GM23338 (cell line): ENCODE results near the gene RSBN1L. TPM values are rescaled to one million over a fixed set of nuclear protein-coding genes. Genes with fewer than 3 reads are reported as not detected.

Experiments used
- ATAC-seq: fragments of 200-7000 bp; cut with Tn5 transposase; 3 replicates; pipeline ENCODE4 v1.9.1; 2020
- DNase-seq: peaks from one replicate; pipeline ENCODE4 v3.0.0-alpha.2; 2015; ENCODE audit warnings: low spot score
- H2AFZ ChIP-seq: fragments of 200-600 bp; sonication (generic); 2 replicates; pipeline ENCODE4 v1.8.0; 2016; ENCODE audit warnings: antibody characterized with exemption, mild to moderate bottlenecking, moderate library complexity
- H3F3A ChIP-seq: fragments of 200-600 bp; sonication (generic); replicated peaks from 2 replicates; pipeline ENCODE4 v1.8.0; 2017; ENCODE audit warnings: antibody characterized with exemption, mixed run types, low read depth
- H3K27ac ChIP-seq: fragments of 200-600 bp; sonication (generic); 2 replicates; pipeline ENCODE4 v1.6.1; 2016; ENCODE audit warnings: low read depth
- H3K27me3 ChIP-seq: fragments of 200-600 bp; sonication (generic); 2 replicates; pipeline ENCODE4 v1.8.0; 2016; ENCODE audit warnings: mild to moderate bottlenecking, mixed run types, moderate library complexity; ENCODE audit not compliant: insufficient read depth
- H3K36me3 ChIP-seq: fragments of 200-600 bp; sonication (generic); 2 replicates; pipeline ENCODE4 v1.8.0; 2016; ENCODE audit warnings: mild to moderate bottlenecking; ENCODE audit not compliant: insufficient read depth
- H3K4me1 ChIP-seq: fragments of 200-600 bp; sonication (generic); 2 replicates; pipeline ENCODE4 v1.8.0; 2016; ENCODE audit warnings: mild to moderate bottlenecking, moderate library complexity; ENCODE audit not compliant: insufficient read depth
- H3K4me2 ChIP-seq: fragments of 200-600 bp; sonication (generic); 2 replicates; pipeline ENCODE4 v1.7.1; 2017; ENCODE audit warnings: mixed run types
- H3K4me3 ChIP-seq: fragments of 200-600 bp; sonication (generic); 2 replicates; pipeline ENCODE4 v1.6.1; 2016; ENCODE audit warnings: mixed run types
- H3K79me2 ChIP-seq: fragments of 200-600 bp; sonication (generic); replicated peaks from 2 replicates; pipeline ENCODE4 v1.8.0; 2017; ENCODE audit warnings: mild to moderate bottlenecking; ENCODE audit not compliant: insufficient read depth
- H3K9me2 ChIP-seq: fragments of 200-600 bp; sonication (generic); 2 replicates; pipeline ENCODE4 v1.8.0; 2017; ENCODE audit not compliant: insufficient read depth
- H4K20me1 ChIP-seq: fragments of 200-600 bp; sonication (generic); replicated peaks from 2 replicates; pipeline ENCODE4 v1.8.0; 2017; ENCODE audit warnings: mild to moderate bottlenecking; ENCODE audit not compliant: insufficient read depth
- H3K27ac Mint-ChIP-seq: 2 replicates; pipeline ENCODE4 v1.8.0; 2020; ENCODE audit warnings: inconsistent platforms, mild to moderate bottlenecking, moderate library complexity, mixed read lengths
- H3K27me3 Mint-ChIP-seq: 3 replicates; pipeline ENCODE4 v1.8.0; 2022; ENCODE audit warnings: low read depth, mild to moderate bottlenecking, moderate library complexity, mixed read lengths, inconsistent platforms; ENCODE audit not compliant: insufficient read depth, poor library complexity
- H3K36me3 Mint-ChIP-seq: 3 replicates; pipeline ENCODE4 v1.8.0; 2021; ENCODE audit warnings: low read depth, mild to moderate bottlenecking, inconsistent platforms, moderate library complexity, mixed read lengths
- H3K4me1 Mint-ChIP-seq: 3 replicates; pipeline ENCODE4 v1.8.0; 2020; ENCODE audit warnings: mild to moderate bottlenecking, inconsistent platforms, mixed read lengths
- H3K4me3 Mint-ChIP-seq: 3 replicates; pipeline ENCODE4 v1.8.0; 2021; ENCODE audit warnings: moderate library complexity, mild to moderate bottlenecking, inconsistent platforms, mixed read lengths
- H3K9me3 Mint-ChIP-seq: 3 replicates; pipeline ENCODE4 v1.8.0; 2020; ENCODE audit warnings: moderate library complexity, mild to moderate bottlenecking, inconsistent platforms, mixed read lengths
- EZH2 ChIP-seq: fragments of 200-600 bp; sonication (generic); IDR thresholded peaks from one replicate; pipeline ENCODE4 v1.8.0; 2017; ENCODE audit warnings: antibody characterized with exemption, mild to moderate bottlenecking, low read depth; ENCODE audit not compliant: unreplicated experiment
- EZH2phosphoT487 ChIP-seq: fragments of 200-600 bp; sonication (generic); IDR thresholded peaks from one replicate; pipeline ENCODE4 v1.8.1; 2018; ENCODE audit warnings: antibody characterized with exemption; ENCODE audit not compliant: unreplicated experiment
- JUNB ChIP-seq: IDR thresholded peaks from one replicate; pipeline ENCODE4 v1.6.1; 2016; ENCODE audit warnings: antibody characterized with exemption; ENCODE audit not compliant: unreplicated experiment
- NANOG ChIP-seq: IDR thresholded peaks from 2 replicates; pipeline ENCODE4 v1.6.1; 2016; ENCODE audit warnings: antibody characterized with exemption, borderline replicate concordance
- POLR2AphosphoS5 ChIP-seq: IDR thresholded peaks from 2 replicates; pipeline ENCODE4 v1.6.1; 2016; ENCODE audit warnings: antibody characterized with exemption, low read depth
- STAT1 ChIP-seq: IDR thresholded peaks from one replicate; pipeline ENCODE4 v1.6.1; 2016; ENCODE audit warnings: antibody characterized with exemption; ENCODE audit not compliant: unreplicated experiment
- ZNF331 ChIP-seq: fragments of 250-450 bp; sonication (Bioruptor Pico); IDR thresholded peaks from 2 replicates; pipeline ENCODE4 v1.5.0; 2020; ENCODE audit warnings: low read depth, mild to moderate bottlenecking, moderate library complexity
- polyA plus RNA-seq: library from polyadenylated mRNA; unstranded; fragments of >200 nt; fragmentation: Nextera tagmentation; extraction: Ambion mirVana; gene quantifications from 2 replicates; pipeline ENCODE4 v1.2.1, GENCODE V29; 2016
- total RNA-seq: library from RNA; depleted of rRNA; stranded (reverse); fragments of >200 nt; shearing (Covaris generic); gene quantifications from 2 replicates; pipeline ENCODE4 v1.2.3, GENCODE V29; 2014
- TF ChIP-seq, protein P1 (sequence below): IDR thresholded peaks from one replicate; pipeline ENCODE4 v1.6.1; 2018; ENCODE audit warnings: antibody characterized with exemption; ENCODE audit not compliant: unreplicated experiment
- TF ChIP-seq, protein P2 (sequence below), 2 experiments: fragments of 200-600 bp in 1 of 2; sonication (generic) in 1 of 2; conservative IDR thresholded peaks; 2 replicates each; pipeline versions ENCODE4 v1.5.1 to v1.6.1; 2016 to 2017; ENCODE audit warnings: antibody characterized with exemption in 2 of 2, low read depth in 2 of 2, mild to moderate bottlenecking in 2 of 2, moderate library complexity in 1 of 2

RSBN1L gene
- total and polyA plus RNA-seq, 2 experiments from 2014 or later = 9.7 to 19.7 TPM

DNA sequence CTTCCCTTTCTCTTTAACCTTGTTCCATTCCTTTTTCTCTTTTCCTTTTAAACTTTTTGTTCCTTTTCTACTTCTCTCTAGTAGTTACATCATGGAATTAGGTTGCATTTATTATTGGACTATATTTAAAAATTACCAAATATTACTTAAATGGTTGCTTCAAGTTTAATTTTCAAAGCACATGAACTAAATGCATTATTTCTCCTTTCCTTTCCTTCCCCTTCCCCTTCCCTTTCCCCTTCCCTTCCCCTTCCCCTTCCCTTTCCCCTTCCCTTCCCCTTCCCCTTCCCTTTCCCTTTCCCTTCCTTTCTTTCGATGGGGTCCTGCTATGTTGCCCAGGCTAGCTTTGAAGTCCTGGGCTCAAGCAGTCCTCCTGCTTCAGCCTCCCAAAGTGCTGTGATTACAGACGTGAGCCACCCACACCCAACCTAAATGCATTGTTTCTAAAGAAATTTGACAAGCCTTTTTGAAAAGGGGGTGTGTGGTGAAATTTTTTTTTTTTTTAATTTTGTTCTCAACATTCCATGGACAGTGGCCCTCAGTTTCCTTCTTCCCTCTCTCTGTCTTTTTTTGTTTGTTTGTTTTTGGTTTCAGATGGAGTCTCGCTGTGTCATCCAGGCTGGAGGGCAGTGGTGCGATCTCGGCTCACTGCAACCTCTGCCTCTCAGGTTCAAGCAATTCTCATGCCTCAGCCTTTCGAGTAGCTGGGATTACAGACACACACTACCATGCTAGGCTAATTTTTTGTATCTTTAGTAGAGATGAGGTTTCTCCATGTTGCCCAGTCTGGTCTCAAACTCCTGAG lies 70.7 kb downstream of the RSBN1L start:
- TF ChIP-seq, protein P1, sequence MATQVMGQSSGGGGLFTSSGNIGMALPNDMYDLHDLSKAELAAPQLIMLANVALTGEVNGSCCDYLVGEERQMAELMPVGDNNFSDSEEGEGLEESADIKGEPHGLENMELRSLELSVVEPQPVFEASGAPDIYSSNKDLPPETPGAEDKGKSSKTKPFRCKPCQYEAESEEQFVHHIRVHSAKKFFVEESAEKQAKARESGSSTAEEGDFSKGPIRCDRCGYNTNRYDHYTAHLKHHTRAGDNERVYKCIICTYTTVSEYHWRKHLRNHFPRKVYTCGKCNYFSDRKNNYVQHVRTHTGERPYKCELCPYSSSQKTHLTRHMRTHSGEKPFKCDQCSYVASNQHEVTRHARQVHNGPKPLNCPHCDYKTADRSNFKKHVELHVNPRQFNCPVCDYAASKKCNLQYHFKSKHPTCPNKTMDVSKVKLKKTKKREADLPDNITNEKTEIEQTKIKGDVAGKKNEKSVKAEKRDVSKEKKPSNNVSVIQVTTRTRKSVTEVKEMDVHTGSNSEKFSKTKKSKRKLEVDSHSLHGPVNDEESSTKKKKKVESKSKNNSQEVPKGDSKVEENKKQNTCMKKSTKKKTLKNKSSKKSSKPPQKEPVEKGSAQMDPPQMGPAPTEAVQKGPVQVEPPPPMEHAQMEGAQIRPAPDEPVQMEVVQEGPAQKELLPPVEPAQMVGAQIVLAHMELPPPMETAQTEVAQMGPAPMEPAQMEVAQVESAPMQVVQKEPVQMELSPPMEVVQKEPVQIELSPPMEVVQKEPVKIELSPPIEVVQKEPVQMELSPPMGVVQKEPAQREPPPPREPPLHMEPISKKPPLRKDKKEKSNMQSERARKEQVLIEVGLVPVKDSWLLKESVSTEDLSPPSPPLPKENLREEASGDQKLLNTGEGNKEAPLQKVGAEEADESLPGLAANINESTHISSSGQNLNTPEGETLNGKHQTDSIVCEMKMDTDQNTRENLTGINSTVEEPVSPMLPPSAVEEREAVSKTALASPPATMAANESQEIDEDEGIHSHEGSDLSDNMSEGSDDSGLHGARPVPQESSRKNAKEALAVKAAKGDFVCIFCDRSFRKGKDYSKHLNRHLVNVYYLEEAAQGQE = no peak
- no peak for TF ChIP-seq EZH2
- TF ChIP-seq NANOG = no peak
- TF ChIP-seq ZNF331 = no peak
- TF ChIP-seq POLR2AphosphoS5 = no peak
- TF ChIP-seq JUNB = no peak
- TF ChIP-seq STAT1 = no peak
- Histone ChIP-seq H3K27me3 (no peaks in the 10 kb centered on the region), H2AFZ (no peak overlapping the region), H4K20me1 (no peaks in the 10 kb centered on the region), H3K79me2 (peaks cover 28% of the 10 kb centered on the region), H3K9me2 (no peaks in the 10 kb centered on the region), H3K4me2 (no peak overlapping the region), H3K4me3 (no peak overlapping the region), H3K4me1 (peaks cover 7% of the 10 kb centered on the region; the same call in 1 of the 2 replicates), H3K27ac (peak overlapping the region; percentile 78), H3K36me3 (0 out of 2 replicates have a peak, but pooled peaks cover 4% of the 10 kb centered on the region), H3F3A (no peaks in the 10 kb centered on the region)
- Mint-ChIP-seq H3K4me3 (no peak overlapping the region), H3K27me3 (peaks cover 11% of the 10 kb centered on the region), H3K27ac (peak overlapping the region; percentile 83; the same call in 1 of the 2 replicates), H3K36me3 (peaks cover 8% of the 10 kb centered on the region), H3K4me1 (peaks cover 5% of the 10 kb centered on the region), H3K9me3 (no peaks in the 10 kb centered on the region)
- DNase-seq = no peak
- ATAC-seq = no peak

DNA sequence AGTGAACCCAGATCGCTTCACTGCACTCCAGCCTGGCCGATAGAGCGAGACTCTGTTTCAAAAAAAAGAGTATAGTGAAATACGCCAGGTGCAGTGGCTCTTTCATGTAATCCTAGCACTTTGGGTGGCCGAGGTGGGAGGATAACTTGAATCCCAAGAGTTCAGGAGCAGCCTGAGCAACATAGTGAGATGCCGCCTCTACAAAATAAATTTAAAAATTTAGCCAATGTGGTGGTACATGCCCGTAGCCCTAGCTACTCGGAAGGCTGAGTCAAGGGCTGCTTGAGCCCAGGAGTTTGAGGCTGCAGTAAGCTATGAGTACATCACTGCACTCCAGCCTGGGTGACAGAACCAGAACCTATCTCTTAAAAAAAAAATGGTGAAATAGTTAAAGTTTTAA lies 74.1 kb downstream of the RSBN1L start:
- Histone ChIP-seq H3K27me3 (no peaks in the 10 kb centered on the region), H3K9me2 (no peaks in the 10 kb centered on the region), H2AFZ (no peak overlapping the region), H3K4me3 (no peak overlapping the region), H3K36me3 (0 out of 2 replicates have a peak, but pooled peaks cover 4% of the 10 kb centered on the region), H4K20me1 (no peaks in the 10 kb centered on the region), H3K79me2 (no peaks in the 10 kb centered on the region), H3K27ac (no peak overlapping the region), H3F3A (no peaks in the 10 kb centered on the region), H3K4me2 (no peak overlapping the region), H3K4me1 (peaks cover 5% of the 10 kb centered on the region; the same call in 1 of the 2 replicates)
- ATAC-seq (no peak), DNase-seq (no peak)
- peaks cover 3% of the 10 kb centered on the region for H3K27me3 Mint-ChIP-seq
- no peaks in the 10 kb centered on the region for H3K9me3 Mint-ChIP-seq
- TF ChIP-seq EZH2 = no peak
- no peak for TF ChIP-seq ZNF331
- TF ChIP-seq, protein P1 = no peak
- TF ChIP-seq JUNB = no peak
- TF ChIP-seq, protein P2, sequence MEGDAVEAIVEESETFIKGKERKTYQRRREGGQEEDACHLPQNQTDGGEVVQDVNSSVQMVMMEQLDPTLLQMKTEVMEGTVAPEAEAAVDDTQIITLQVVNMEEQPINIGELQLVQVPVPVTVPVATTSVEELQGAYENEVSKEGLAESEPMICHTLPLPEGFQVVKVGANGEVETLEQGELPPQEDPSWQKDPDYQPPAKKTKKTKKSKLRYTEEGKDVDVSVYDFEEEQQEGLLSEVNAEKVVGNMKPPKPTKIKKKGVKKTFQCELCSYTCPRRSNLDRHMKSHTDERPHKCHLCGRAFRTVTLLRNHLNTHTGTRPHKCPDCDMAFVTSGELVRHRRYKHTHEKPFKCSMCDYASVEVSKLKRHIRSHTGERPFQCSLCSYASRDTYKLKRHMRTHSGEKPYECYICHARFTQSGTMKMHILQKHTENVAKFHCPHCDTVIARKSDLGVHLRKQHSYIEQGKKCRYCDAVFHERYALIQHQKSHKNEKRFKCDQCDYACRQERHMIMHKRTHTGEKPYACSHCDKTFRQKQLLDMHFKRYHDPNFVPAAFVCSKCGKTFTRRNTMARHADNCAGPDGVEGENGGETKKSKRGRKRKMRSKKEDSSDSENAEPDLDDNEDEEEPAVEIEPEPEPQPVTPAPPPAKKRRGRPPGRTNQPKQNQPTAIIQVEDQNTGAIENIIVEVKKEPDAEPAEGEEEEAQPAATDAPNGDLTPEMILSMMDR (conservative IDR thresholded peaks at IDR 0.05; ENCODE audit: low read depth in 2 of 2) = no peak
- TF ChIP-seq EZH2phosphoT487 = no peak
- TF ChIP-seq NANOG = no peak
- H3K4me3 Mint-ChIP-seq = no peak overlapping the region
- H3K27ac Mint-ChIP-seq = no peak overlapping the region
- peaks cover 5% of the 10 kb centered on the region for H3K4me1 Mint-ChIP-seq
- peaks cover 14% of the 10 kb centered on the region for H3K36me3 Mint-ChIP-seq
